Measurements from ENCODE around the gene ATP2B2. TPM values are rescaled to one million over a fixed set of nuclear protein-coding genes. Genes with fewer than 3 reads are reported as not detected.

Gene ATP2B2
- polyA plus RNA-seq, 3 donors, result 0.41 to 0.74 (median 0.48) TPM

DNA sequence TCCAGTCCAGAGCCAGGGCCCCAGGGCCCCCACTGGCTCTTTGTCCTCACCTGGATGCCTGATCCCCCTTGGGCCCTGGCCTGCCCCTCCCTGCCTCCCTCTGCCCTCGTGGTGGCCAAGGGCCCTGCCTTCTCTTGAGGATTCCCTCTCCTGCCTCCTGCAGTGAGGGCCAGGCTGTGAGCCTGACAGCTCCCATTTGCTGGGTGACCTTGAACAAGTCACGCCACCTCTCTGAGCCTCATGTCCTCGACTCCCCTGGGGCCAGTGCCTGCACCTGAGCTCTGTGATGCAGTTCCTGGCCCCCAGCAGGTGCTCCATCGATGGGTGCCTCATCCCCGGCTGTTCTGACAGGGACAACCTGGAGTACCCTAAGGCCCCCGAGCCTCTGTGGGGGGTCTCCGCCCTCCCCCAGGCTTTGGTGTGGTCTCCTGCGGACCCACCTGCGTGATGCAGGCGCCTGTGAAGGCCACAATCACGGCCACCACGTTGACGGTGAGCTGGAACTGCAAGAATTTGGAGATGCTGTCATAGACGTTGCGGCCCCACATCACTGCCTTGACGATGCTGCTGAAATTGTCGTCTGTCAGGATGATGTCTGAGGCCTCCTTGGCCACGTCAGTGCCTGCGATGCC, 160.3 kb downstream of the ATP2B2 start:
- DNase-seq, result no peak

DNA sequence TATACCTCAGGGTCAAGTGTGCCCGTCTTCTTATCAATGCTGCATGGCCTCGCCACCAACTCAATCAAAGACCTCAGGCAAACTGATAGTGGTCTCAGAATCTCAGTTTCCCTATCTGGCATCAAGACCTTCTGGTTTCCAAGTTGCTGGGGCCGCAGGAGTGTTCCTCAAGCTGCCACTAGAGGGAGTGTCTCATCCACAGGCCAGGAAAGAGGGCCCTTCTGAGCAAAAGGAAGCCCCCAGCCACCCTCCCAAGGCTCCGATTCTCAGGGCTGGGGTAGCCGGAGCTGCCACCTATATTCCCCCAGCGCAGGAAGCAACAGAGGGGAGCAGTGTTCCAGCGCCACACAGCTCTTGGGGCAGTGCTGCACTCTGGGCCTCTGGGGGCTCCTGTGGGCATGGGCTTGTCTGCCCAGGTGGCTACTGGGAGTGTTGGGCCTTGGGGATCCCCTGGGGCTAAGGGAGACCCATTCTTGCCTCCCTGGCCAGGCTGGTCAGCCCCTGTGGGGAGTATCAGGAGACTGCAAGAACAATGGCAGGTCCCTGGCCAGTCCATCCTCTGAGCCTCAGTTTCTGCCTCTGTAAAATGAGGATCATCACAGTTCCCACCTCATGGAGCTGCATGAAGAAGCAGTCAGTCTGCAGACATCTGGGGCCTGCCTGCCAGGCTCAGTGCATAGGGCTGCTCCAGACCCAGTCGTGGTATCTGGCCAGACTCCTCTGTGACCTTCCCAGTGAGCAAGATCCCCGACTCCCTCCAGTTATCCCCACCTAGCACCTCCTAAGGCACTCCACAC, 161.0 kb downstream of the ATP2B2 start:
- no peak for DNase-seq

DNA sequence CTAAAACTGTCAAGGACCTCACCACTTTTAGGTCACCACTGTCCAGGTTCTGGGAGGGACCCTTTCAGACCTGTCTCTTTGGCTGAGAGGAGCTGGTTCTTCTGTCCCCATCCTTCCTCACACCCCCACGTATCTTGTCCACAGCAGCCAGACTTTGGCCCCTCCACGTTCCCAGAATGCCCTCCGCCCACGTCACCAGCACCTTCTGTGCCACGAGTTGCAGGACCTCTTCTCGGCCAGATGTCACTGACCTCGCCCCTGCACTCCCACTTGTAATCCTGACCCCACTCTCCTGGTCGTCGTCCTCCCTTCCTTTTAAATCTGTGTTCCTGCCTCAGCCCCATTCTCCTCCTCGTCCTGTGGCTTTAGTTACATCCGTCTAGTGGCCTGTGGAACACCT, 161.9 kb downstream of the ATP2B2 start:
- no peak for DNase-seq

DNA sequence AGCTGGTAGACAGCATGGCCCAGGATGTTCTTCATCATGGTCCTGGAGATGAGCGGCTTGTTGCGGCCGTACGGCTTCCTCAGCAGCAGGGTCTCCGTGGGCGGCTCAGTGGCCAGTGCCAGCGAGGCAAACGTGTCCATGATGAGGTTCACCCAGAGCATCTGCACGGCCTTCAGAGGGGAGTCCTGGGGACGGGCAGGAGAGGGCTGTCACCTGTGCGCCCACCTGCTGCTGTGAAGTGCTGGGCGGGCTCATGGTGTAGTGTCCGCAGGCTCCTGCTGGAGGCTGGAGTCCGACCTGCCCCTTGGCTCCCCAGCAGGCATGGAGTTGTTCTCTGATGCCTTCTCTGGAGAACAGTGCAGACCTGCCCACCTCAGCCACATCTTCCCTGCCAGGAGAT, 162.6 kb downstream of the ATP2B2 start:
- no peak for DNase-seq

DNA sequence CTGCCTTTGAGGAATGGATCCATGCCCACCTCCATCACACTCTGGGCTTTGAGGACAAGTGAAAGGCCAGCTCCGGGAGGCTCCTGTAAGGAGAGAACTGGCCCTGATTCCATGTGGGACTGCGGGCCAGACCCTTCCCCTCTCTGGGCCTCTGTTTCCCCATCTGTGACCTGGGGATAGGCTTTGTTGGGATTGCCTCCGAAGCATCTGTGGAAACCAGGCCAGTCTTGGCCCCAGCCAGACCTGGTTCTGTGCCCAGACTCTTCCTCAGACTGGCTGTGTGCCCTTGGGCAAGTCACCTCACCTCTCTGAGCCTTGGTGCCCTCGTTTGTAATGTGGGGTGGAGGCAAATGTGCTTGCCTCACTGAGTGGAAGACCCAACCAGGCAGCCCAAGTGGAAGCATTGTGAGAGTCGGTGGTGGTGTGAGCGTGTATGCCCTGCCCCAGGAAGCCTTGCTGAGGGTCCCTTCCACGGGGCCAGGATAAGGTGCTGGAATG, 163.4 kb downstream of the ATP2B2 start:
- DNase-seq, result no peak

GRCh38 chr3:10340476-10340875, 164.9 kb downstream of the ATP2B2 start:
- no peak for DNase-seq

DNA sequence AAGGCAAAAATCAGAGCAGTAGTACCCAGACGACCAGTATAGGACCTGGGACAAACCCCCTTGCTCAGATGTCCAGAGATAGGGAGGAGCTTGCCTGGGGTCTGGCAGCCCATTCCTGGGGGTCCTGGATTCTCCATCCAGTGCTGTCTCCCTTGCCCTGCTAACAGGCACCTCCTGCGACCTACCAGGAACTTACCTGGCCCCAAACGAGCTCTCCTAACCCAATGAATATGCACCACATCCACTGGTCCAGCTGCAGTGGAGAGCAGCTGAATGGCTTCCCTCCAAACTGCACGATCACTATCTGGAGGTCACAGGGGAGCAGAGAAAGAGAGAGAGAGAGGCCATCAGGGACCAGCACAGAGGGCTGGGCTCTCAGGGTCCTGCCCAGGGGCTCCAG, 165.3 kb downstream of the ATP2B2 start:
- DNase-seq, result no peak

DNA sequence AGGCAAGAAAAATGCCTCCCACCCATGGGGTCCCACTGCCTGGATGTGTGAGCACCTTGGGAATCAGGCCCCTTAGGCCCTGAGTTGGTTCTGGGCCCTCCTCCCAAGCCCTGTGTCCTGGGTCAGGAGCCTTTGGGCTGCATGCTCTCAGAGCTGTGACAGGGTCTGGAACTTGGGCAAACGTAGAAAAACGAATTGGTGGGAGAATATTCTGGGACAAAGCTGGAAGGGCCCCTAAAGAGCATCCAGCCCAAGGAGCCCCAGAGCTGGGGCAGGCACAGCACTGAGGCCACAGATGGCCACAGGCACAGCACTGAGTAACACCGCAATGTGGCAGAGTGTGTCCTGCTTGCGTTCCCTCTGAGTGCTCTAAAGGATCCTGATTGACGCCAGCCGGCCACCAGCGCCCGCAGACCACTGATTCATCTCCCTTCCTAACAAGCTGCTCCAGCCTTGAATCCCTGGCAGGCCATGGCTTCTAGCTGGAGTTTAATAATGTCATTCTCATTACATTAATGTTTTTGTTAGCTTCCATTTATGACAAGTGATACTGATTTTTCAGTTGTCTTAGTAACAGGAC, 165.9 kb downstream of the ATP2B2 start:
- DNase-seq, result no peak

DNA sequence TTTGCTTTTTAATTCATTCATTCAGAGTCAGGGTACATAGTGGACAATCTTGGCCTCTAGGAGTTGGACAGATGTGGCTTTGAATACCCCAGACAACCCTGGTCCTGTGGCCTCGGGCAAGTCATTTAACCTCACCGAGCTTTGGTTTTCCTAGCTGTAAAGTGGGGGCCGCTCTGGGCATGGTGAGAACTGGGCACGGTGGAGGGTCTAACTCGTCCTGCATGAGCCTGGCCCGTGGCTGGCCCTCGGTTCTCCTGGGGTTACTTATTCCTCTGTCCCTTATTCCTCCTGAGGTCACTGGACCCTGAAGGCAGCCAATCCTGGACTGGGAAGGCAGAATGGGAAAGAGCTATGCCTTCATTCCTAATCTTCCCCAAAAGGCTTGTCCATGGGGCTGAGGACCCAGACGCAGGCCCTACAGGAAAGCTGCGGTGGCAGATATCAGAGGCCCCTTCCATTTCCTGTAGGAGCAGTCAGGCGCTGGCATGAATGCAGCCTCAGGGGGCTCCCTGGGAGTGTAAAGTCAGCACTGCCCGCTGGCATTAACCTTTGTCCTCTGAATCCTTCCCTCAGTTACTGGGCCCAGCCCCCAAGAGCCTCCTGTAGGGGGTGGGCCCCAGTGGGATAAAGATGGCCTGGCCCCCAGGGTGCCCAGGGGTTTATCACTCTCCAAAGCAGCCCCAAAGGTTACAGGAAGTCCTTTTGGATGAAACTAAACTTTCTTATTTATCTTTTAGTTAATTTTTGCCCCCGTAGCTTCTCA, 166.6 kb downstream of the ATP2B2 start:
- DNase-seq, result no peak

DNA sequence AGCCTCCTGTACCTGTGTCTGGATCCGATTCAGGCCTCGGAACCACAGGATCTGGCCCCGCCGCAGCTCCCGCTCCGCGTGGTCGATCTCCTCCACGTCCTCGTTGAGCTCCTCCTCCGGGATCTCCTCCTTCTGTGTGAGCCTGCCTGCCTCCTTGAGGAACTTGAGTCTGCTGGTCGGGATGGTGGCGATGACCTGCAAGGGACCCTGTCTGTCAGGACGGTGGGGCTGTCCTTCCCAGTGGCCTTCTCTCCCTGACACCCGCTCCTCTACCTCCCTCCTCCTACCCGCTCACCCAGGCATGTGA, 167.3 kb downstream of the ATP2B2 start:
- DNase-seq, result no peak

DNA sequence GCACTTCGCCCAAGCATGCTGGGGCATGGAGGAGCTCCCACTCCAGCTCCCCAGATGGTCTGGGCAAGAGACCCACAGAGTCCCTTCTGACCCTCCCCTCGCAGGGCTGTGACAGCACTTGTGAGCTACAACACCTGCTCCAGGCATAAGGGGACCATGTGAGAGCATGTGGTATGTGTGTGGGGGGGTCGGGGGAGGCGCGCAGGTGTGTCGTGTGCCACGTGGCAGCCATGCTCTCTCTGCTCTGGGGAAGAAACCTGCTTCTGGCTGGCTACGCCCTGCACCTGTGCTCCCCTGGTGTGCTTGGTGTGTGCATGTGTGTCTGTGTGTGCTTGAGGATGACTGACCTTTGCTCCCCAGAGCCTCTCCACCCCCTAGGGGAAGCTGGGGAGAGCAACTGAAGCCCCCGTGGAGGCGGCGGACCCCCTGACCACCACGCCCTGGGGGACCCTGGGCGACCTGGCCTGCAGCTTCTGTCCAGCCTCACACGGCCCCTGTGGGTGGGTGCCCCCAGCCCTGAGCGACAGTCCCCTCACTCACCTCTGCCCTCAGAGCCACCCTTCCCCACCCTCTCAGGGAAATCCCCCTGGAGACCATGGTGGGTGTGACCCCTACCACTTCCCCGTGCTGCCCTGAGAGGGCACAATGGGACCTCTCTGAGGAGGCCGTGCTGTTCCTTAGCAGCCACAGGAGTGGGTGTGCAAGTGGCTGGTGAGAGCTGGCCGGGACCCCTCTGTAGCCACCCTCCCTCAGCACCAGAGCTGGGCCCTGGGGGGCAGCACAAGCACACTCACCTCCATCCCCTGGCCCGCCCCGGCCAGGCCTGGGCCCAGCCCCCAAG, 167.8 kb downstream of the ATP2B2 start:
- DNase-seq, result no peak

DNA sequence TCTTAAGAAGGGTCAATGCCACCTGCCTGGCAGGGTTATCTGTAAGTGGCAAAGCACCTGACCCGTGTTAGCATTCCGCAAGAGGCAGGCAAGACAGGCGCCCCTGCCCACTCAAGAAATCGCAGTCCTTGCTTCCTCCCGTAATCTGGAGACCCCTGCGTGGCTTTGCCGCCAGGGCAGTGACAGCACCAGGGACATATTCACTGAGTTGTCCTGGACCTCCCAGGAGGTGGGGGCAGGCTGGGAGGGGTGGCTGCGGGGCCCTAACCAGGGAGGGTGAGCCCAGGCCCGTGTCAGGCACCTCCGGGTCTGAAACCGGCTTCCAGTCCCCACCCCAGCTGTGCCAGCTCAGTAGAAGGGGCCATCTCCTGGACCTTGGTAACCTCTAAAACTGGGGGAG, 168.6 kb downstream of the ATP2B2 start:
- DNase-seq, result no peak

DNA sequence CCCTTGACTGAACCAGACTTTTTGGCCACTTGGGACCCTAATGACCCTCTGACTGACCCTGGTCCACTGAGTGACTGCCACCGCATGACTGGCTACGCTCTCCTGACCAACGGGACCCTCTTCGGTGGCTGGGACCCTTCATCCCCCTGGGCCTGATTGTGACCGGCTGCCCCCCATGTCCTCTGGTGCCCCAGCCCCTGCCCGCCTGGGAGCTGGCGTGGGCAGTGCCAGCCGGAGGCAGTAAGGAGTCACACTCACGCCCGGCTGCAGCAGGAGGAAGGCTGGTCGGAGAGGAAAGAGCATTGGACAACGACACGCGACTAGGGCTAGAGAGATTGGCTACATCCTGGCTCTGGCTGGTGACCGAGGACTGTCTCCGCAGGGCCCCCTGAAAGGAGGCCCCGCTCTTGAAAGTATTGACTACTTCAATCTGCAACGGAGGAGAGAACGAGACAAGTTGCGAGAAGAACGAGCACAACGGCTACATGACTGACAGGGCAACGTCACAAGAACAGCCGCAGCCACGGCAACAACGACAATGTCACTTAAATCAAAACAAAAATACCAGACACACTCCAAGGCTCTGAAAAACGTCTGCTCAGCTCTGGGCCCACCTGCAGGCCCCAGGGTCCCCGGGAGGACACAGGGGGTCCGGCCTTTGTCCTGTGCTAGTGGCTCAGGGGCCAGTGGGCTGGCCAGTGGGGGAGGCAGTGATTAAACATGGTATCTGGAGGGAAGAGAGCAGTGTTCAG, 169.3 kb downstream of the ATP2B2 start:
- DNase-seq, result no peak

GRCh38 chr3:10335190-10335738, 170.1 kb downstream of the ATP2B2 start:
- DNase-seq, result no peak

GRCh38 chr3:10334459-10334858, 170.9 kb downstream of the ATP2B2 start:
- DNase-seq, result no peak

- DNase-seq, result no peak
These were observed 171.3 kb downstream of the ATP2B2 start for GRCh38 chr3:10334042-10334441.

DNA sequence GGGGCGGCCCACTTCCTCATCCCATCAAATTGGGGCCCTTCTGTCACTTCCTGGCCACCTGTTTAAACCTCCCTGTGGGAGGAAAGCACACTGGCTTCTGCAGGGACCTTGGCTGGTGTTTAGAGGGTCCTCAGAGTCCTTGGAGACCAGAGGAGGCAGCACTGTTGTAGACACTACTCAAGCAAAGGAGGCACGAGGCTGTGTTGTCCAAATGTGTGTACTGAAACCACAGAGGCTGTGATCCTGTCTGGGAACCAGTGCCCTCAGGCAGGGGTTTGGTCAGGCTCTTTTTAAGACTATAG, 172.1 kb downstream of the ATP2B2 start:
- DNase-seq, result no peak

DNA sequence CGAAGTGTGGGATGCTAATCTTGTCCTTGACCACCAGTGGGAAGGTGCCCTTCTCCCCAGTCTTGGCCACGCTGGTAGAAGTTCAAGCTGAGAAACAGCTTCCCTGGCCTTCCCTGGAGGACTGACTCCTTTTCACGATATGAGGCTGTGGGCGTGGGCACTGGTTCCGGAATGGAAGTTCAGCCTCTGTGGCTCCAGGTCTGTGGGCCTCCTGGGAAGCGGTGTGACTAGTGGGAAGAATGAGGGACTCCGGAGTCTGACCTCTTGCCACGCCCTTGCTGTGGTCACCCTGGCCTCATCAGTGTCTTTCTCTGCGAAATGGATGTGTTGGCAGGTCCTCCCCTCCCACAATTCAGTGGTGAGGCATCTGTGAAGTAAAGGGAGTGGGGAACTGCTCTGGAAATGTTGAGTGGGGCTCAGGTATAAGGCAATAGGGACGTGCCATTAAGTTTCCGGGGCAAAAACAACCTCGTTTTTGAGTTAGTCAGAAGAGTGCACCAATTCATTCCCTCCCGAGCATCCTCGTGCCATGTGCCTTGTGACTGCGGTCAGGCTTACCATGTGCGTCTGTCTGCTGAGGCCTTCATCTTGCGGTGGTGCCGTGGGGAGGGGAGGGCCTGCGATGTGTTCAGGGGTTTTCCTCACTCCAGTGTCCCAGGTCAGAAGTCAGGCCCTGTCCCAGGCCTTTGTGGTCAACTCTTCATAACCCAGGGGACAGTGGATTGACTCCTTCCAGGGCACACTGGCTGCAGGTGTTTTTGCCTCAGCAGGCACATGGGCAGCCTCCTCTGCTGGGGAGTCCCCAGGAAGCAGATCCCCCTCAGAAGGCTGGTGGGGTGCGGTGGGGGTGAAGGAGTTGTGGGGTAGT, 172.7 kb downstream of the ATP2B2 start:
- DNase-seq, result no peak

- DNase-seq, result no peak
These were observed 174.1 kb downstream of the ATP2B2 start for GRCh38 chr3:10331320-10331719.

GRCh38 chr3:10330319-10330718, 175.1 kb downstream of the ATP2B2 start:
- DNase-seq, result no peak
